NCI-H146 (cell line): Measurements from ENCODE around the gene NPPC.
"Not testable (repeated sequence)": the region's sequence is repeated elsewhere in the genome, so short reads cannot be mapped to it uniquely, and the experiment has no call there.

ENCODE experiments used
- DNase-seq: peaks from one replicate; lab custom pipeline; 2025; lab: John Stamatoyannopoulos, UW

The NPPC gene

GRCh38 chr2:231920366-231920765, 5.8 kb downstream of the NPPC start:
- no peak for DNase-seq

- no peak for DNase-seq
Measured at GRCh38 chr2:231919341-231920035, 6.7 kb downstream of the NPPC start.

- DNase-seq: no peak
Measured at GRCh38 chr2:231918501-231919330, 7.5 kb downstream of the NPPC start.

- no peak for DNase-seq
Measured at GRCh38 chr2:231917280-231918066, 8.7 kb downstream of the NPPC start.

GRCh38 chr2:231914077-231914690, 12.0 kb downstream of the NPPC start:
- no peak for DNase-seq

GRCh38 chr2:231911381-231911780, 14.8 kb downstream of the NPPC start:
- no peak for DNase-seq

GRCh38 chr2:231910771-231911170, 15.4 kb downstream of the NPPC start:
- DNase-seq: no peak

- DNase-seq: not testable (repeated sequence)
Measured at GRCh38 chr2:231910161-231910560, 16.0 kb downstream of the NPPC start.

GRCh38 chr2:231909631-231910030, 16.6 kb downstream of the NPPC start:
- DNase-seq: no peak

GRCh38 chr2:231908584-231908983, 17.6 kb downstream of the NPPC start:
- no peak for DNase-seq

GRCh38 chr2:231907765-231908164, 18.4 kb downstream of the NPPC start:
- DNase-seq: no peak

- no peak for DNase-seq
Measured at GRCh38 chr2:231905026-231905425, 21.2 kb downstream of the NPPC start.

- no peak for DNase-seq
Measured at GRCh38 chr2:231904161-231904611, 22.0 kb downstream of the NPPC start.

- DNase-seq: no peak
Measured at GRCh38 chr2:231902598-231902997, 23.6 kb downstream of the NPPC start.

GRCh38 chr2:231900972-231901371, 25.2 kb downstream of the NPPC start:
- no peak for DNase-seq

GRCh38 chr2:231900486-231900942, 25.7 kb downstream of the NPPC start:
- peak; percentile 57 for DNase-seq

- DNase-seq: no peak
Measured at GRCh38 chr2:231894566-231895380, 31.4 kb downstream of the NPPC start.

GRCh38 chr2:231891514-231891905, 34.7 kb downstream of the NPPC start:
- DNase-seq: no peak

- peak; percentile 44 for DNase-seq
Measured at GRCh38 chr2:231890896-231891513, 35.2 kb downstream of the NPPC start.

GRCh38 chr2:231887756-231888155, 38.4 kb downstream of the NPPC start:
- DNase-seq: no peak
